Heart right ventricle (tissue), 16 donors: ENCODE measurements around the gene ZNF586. TPM values are rescaled to one million over a fixed set of nuclear protein-coding genes. Genes with fewer than 3 reads are reported as not detected.

Source experiments
- ATAC-seq, 8 donors: fragments of 200-7000 bp; cut with Tn5 transposase; one replicate each; pipeline ENCODE4 v1.9.1; 2020; ENCODE audit warnings: mild to moderate bottlenecking in 8 of 8, moderate library complexity in 8 of 8, moderate number of reproducible peaks in 1 of 8
- DNase-seq, 2 donors: peaks; one replicate each; pipeline ENCODE4 v3.0.0-alpha.2; 2020
- H3K27ac ChIP-seq, 10 donors: fragments of 200-600 bp; sonication (generic) in 2 of 10; one replicate each; pipeline versions ENCODE4 v1.5.0 to v1.8.0; 2020 to 2022; ENCODE audit warnings: mild to moderate bottlenecking in 3 of 10
- H3K27me3 ChIP-seq, 7 donors: fragments of 200-600 bp; one replicate each; pipeline ENCODE4 v1.8.0; 2021 to 2022; ENCODE audit warnings: mild to moderate bottlenecking in 2 of 7
- H3K36me3 ChIP-seq, 9 donors: fragments of 200-600 bp; sonication (generic) in 1 of 9; one replicate each; pipeline versions ENCODE4 v1.5.0 to v1.8.0; 2020 to 2022; ENCODE audit warnings: mild to moderate bottlenecking in 2 of 9
- H3K4me1 ChIP-seq, 9 donors: fragments of 200-600 bp; sonication (generic) in 1 of 9; one replicate each; pipeline versions ENCODE4 v1.5.0 to v1.8.0; 2020 to 2022; ENCODE audit warnings: mild to moderate bottlenecking in 4 of 9
- H3K4me3 ChIP-seq, 10 donors: fragments of 200-600 bp; sonication (generic) in 2 of 10; one replicate each; pipeline versions ENCODE4 v1.5.0 to v1.8.0; 2020 to 2022; ENCODE audit warnings: mild to moderate bottlenecking in 7 of 10, moderate library complexity in 2 of 10
- H3K9me3 ChIP-seq, 11 donors: fragments of 200-600 bp in 10 of 11; sonication (generic) in 2 of 11; one replicate each; pipeline versions ENCODE4 v1.5.0 to v1.8.0; 2013 to 2022; ENCODE audit warnings: mild to moderate bottlenecking in 2 of 11, control low read depth in 1 of 11, moderate library complexity in 1 of 11
- WGBS, 2 donors: extraction: QIAGEN DNeasy Blood & Tissue Kit; methylation state at CpG; one replicate each; pipeline ENCODE4 v1.1.7; 2013; ENCODE audit warnings: inconsistent platforms in 1 of 2; 5-methylcytosine and 5-hydroxymethylcytosine counted together
- intact Hi-C, 10 donors: fragments of 100-400 bp; cut with DNase I; formaldehyde crosslinking; loops; one replicate each; pipeline versions ENCODE4 v1.11.1 to v1.14.2; 2022
- polyA plus RNA-seq, 2 donors: library from polyadenylated mRNA; stranded (reverse); fragments of 200-250 nt; gene quantifications; one replicate each; pipeline ENCODE4 v1.2.3, GENCODE V29; 2013
- total RNA-seq, 10 donors: library from RNA; stranded (reverse); fragmentation: NEBNext Ultra II Directional in 3 of 10; extraction: Animal tissue kit (Norgen Biotek cat#: 25700) in 3 of 10; gene quantifications; one replicate each; pipeline versions ENCODE4 v1.2.1 to v1.2.4, GENCODE V29; 2021 to 2023
- TF ChIP-seq, protein P1 (sequence below), 9 donors: fragments of 200-600 bp; sonication (generic) in 2 of 9; IDR thresholded peaks; one replicate each; pipeline versions ENCODE4 v1.5.0 to v1.8.0; 2021 to 2022; ENCODE audit warnings: antibody characterized with exemption in 9 of 9, mild to moderate bottlenecking in 5 of 9, moderate library complexity in 1 of 9
- donor health status: Arrhythmogenic right ventricular cardiomyopathy.
- donor health status: ischemic (EF 13 %, LVEDD 7.1; RV severe dilation, severe dysfunction).
- donor health status: healthy with polysubstance abuse.
- donor health status: DM: no; HTN: yes; CAD: no.
- donor health status: DM: no; HTN: no; CAD: no.
- donor health status: ischemic (EF 25% LVEDD 6.9; RV normal size, moderate dysfunction).
- donor health status: ischemic (EF 25% LVEDD 5.7; RV mildly dilated, moderate dysfunction).
- donor health status: healthy.
- donor health status: DM: yes; HTN: yes; CAD: no.
- donor health status: Ischemic cardiomyopathy.
- donor health status: ischemic (EF 35%, LVEDD 5.7; RV mildly dilated, moderate dysfunction).
- donor health status: nonischemic (EF 11% LVEDD 7.7; RV severe dilation, severe dysfunction).
- donor health status: DM: yes; HTN: yes; CAD: no.
- donor health status: PGD.
- donor health status: ischemic (EF 29% LVEDD 5.4; RV normal size, mild dysfunction).
- donor health status: nonischemic (EF 23%, LVEDD 6.1; RV moderate dilation, normal function).

The ZNF586 gene
- total and polyA plus RNA-seq, 12 donors, result 6.7 to 14.4 (median 10.0) TPM

GRCh38 chr19:57814505-57815246, 45.2 kb downstream of the ZNF586 start, which contains the start of gene ZNF552:
Gene ZNF552 (minus strand): TSS chr19:57814913. CDS start chr19:57814743, 170 bp downstream.
- TF ChIP-seq, protein P1, sequence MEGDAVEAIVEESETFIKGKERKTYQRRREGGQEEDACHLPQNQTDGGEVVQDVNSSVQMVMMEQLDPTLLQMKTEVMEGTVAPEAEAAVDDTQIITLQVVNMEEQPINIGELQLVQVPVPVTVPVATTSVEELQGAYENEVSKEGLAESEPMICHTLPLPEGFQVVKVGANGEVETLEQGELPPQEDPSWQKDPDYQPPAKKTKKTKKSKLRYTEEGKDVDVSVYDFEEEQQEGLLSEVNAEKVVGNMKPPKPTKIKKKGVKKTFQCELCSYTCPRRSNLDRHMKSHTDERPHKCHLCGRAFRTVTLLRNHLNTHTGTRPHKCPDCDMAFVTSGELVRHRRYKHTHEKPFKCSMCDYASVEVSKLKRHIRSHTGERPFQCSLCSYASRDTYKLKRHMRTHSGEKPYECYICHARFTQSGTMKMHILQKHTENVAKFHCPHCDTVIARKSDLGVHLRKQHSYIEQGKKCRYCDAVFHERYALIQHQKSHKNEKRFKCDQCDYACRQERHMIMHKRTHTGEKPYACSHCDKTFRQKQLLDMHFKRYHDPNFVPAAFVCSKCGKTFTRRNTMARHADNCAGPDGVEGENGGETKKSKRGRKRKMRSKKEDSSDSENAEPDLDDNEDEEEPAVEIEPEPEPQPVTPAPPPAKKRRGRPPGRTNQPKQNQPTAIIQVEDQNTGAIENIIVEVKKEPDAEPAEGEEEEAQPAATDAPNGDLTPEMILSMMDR (IDR thresholded peaks at IDR 0.05), result peak in 1 of 9 donors; percentile 6
- no peaks in the 10 kb centered on the region for H3K27me3 ChIP-seq
- H3K36me3 ChIP-seq, result peaks cover 0 to 33% (median 3%) of the 10 kb centered on the region in 9 donors
- 0% methylated on average over 50 of the region's 50 CpGs for WGBS, 2 donors
- no peaks in the 10 kb centered on the region for H3K9me3 ChIP-seq
- intact Hi-C loops, result loop anchor here in 1 of 10 donors (5.0 kb wide), 1 partner anchor 67 kb away; the partner anchor contains the start of gene ZNF776
- peaks cover 2 to 32% (median 20%) of the 10 kb centered on the region in 9 donors for H3K4me1 ChIP-seq
- peak within 1 kb of the TSS; percentile 12 to 89 (median 82) for H3K27ac ChIP-seq
- peak within 1 kb of the TSS; percentile 57 to 92 (median 78) for H3K4me3 ChIP-seq
- ATAC-seq, result peak; percentile 94 to 95 (median 95)
- DNase-seq, result peak; percentile 78 to 89

DNA sequence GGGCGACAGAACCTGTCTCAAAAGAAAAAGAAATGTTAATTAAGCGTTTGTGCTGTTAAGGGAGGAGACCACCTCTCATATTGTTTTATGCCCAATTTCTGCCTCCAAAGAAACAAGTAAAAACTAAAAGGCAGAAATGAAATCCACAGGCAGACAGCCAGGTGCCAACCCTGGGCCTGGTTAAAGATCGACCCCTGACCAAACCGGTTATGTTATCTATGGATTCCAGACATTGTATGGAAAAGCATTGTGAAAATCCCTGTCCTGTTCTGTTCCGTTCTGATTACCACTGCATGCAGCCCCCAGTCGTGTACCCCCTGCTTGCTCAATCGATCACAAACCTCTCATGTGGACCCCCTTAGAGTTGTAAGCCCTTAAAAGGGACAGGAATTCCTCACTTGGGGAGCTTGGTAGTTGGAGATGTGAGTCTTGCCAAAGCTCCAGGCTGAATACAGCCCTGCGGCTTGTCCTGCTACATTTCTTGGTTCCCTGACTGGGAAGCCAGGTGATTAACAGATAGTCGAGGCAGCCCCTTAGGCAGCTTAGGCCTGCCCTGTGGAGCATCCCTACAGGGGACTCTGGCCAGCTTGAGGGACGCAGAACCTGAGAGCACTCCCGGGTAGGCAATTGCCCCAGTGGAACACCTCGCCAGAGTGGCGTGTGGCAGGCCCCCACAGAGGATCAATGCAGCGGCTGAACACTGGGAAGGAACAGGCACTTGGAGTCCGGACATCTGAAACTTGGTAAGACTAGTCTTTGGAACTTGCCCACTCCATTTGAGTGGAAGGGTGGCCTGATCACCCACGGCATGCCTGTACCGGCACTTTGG, 46.0 kb downstream of the ZNF586 start:
- no peak for DNase-seq
- intact Hi-C loops, result loop anchor here in 1 of 10 donors (5.0 kb wide), 1 partner anchor 68 kb away; the partner anchor contains the start of gene ZNF776
- peaks cover 0 to 25% (median 0%) of the 10 kb centered on the region in 9 donors for H3K36me3 ChIP-seq
- no peaks in the 10 kb centered on the region for H3K9me3 ChIP-seq
- H3K4me1 ChIP-seq, result peaks cover 4 to 39% (median 25%) of the 10 kb centered on the region in 9 donors
- peak overlapping the region in 9 of 10 donors; percentile 12 to 89 (median 81) for H3K27ac ChIP-seq
- no peaks in the 10 kb centered on the region for H3K27me3 ChIP-seq
- peak overlapping the region in 9 of 10 donors; percentile 69 to 92 (median 80) for H3K4me3 ChIP-seq
- 90 to 91% methylated on average over 17 of the region's 17 CpGs for WGBS, 2 donors
- no peak for ATAC-seq
- TF ChIP-seq, protein P1 (IDR thresholded peaks at IDR 0.05), result no peak

DNA sequence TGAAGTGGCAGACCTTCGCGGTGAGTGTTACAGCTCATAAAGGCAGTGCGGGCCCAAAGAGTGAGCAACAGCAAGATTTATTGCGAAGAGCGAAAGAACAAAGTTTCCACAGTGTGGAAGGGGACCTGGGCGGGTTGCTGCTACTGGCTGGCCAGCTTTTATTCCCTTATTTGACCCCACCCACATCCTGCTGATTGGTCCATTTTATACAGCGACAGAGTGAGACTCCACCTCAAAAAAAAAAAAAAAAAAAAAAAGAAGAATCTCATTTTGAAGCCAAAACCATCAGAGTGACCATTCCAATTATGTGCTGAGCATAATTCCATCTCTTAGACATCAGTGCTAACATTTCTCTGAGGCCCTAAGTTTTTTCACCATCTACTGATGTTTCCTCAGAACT, 47.2 kb downstream of the ZNF586 start:
- WGBS, 2 donors, result 85 to 87% methylated on average over 7 of the region's 7 CpGs
- no peak overlapping the region for H3K4me3 ChIP-seq
- H3K36me3 ChIP-seq, result peaks cover 0 to 15% (median 0%) of the 10 kb centered on the region in 9 donors
- intact Hi-C loops, result loop anchor here in 1 of 10 donors (5.0 kb wide), 1 partner anchor 69 kb away; the partner anchor contains the start of gene ZNF776
- no peaks in the 10 kb centered on the region for H3K27me3 ChIP-seq
- TF ChIP-seq, protein P1 (IDR thresholded peaks at IDR 0.05), result no peak
- DNase-seq (no peak), ATAC-seq (no peak)
- peaks cover 4 to 48% (median 32%) of the 10 kb centered on the region in 9 donors for H3K4me1 ChIP-seq
- no peak overlapping the region for H3K27ac ChIP-seq
- no peaks in the 10 kb centered on the region for H3K9me3 ChIP-seq

DNA sequence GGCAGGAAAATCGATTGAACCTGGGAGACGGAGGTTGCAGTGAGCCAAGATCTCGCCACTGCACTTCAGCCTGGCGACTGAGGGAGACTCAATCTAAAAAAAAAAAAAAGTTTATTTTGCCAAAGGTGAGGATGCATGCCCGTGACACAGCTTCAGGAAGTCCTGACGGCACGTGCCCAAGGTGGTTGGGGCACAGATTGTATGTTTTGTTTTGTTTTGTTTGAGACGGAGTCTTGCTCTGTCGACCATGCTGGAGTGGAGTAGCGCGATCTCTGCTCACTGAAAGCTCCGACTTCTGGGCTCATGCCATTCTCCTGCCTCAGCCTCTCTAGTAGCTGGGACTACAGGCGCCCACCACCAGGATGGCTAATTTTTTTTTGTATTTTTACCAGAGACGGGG, 48.5 kb downstream of the ZNF586 start:
- no peak overlapping the region for H3K4me3 ChIP-seq
- H3K27me3 ChIP-seq, result no peaks in the 10 kb centered on the region
- peaks cover 4 to 53% (median 32%) of the 10 kb centered on the region in 9 donors for H3K4me1 ChIP-seq
- 93 to 96% methylated on average over 14 of the region's 14 CpGs for WGBS, 2 donors
- intact Hi-C loops, result loop anchor here in 1 of 10 donors (5.0 kb wide), 1 partner anchor 71 kb away; the partner anchor contains the start of gene ZNF776
- no peaks in the 10 kb centered on the region for H3K9me3 ChIP-seq
- TF ChIP-seq, protein P1 (IDR thresholded peaks at IDR 0.05), result no peak
- DNase-seq, result no peak
- no peak overlapping the region for H3K27ac ChIP-seq
- ATAC-seq, result no peak
- H3K36me3 ChIP-seq, result peaks cover 0 to 10% (median 0%) of the 10 kb centered on the region in 9 donors
